Mesothelial cell of epicardium (in vitro differentiated cells): ENCODE measurements around the gene FBXL12. TPM values are rescaled to one million over a fixed set of nuclear protein-coding genes. Genes with fewer than 3 reads are reported as not detected.

ENCODE experiments used
- DNase-seq, 2 experiments: peaks; one replicate each; pipeline ENCODE4 v3.0.0; 2021; ENCODE audit warnings: low spot score in 2 of 2; ENCODE audit not compliant: unreplicated experiment in 2 of 2
- H3K27ac Mint-ChIP-seq: 2 replicates; pipeline ENCODE4 v1.8.0; 2021; ENCODE audit warnings: mixed read lengths
- H3K27me3 Mint-ChIP-seq: 2 replicates; pipeline ENCODE4 v1.8.0; 2021; ENCODE audit warnings: low read depth, mixed read lengths
- H3K36me3 Mint-ChIP-seq: 2 replicates; pipeline ENCODE4 v1.8.0; 2021; ENCODE audit warnings: mixed read lengths
- H3K4me1 Mint-ChIP-seq: 2 replicates; pipeline ENCODE4 v1.8.0; 2021; ENCODE audit warnings: mixed read lengths
- H3K4me3 Mint-ChIP-seq: 2 replicates; pipeline ENCODE4 v1.8.0; 2021; ENCODE audit warnings: mild to moderate bottlenecking, moderate library complexity, mixed read lengths
- H3K9me3 Mint-ChIP-seq: 2 replicates; pipeline ENCODE4 v1.8.0; 2021; ENCODE audit warnings: mixed read lengths
- CTCF ChIP-seq: fragments of 200-600 bp; sonication (generic); IDR thresholded peaks from one replicate; pipeline ENCODE4 v1.5.0; 2021; ENCODE audit warnings: antibody characterized with exemption; ENCODE audit not compliant: unreplicated experiment
- total RNA-seq: library from RNA; stranded (reverse); gene quantifications from 3 replicates; pipeline ENCODE4 v1.2.1, GENCODE V29; 2021

Gene FBXL12
- total RNA-seq, 1 donor from 2014 or later: 43.8 TPM

- H3K27me3 Mint-ChIP-seq: no peaks in the 10 kb centered on the region
- TF ChIP-seq CTCF: no peak
- H3K27ac Mint-ChIP-seq: no peak overlapping the region
- no peak overlapping the region for H3K4me3 Mint-ChIP-seq
- DNase-seq: no peak
- H3K36me3 Mint-ChIP-seq: peaks cover 39% of the 10 kb centered on the region
- H3K4me1 Mint-ChIP-seq: peaks cover 5% of the 10 kb centered on the region
- peaks cover 4% of the 10 kb centered on the region for H3K9me3 Mint-ChIP-seq
Measured at GRCh38 chr19:9854282-9854846, 35.5 kb upstream of the FBXL12 start.

- no peak overlapping the region for H3K4me3 Mint-ChIP-seq
- peaks cover 14% of the 10 kb centered on the region for H3K36me3 Mint-ChIP-seq
- H3K27me3 Mint-ChIP-seq: no peaks in the 10 kb centered on the region
- no peak for TF ChIP-seq CTCF
- H3K4me1 Mint-ChIP-seq: peaks cover 5% of the 10 kb centered on the region
- no peak for DNase-seq
- no peak overlapping the region for H3K27ac Mint-ChIP-seq
- H3K9me3 Mint-ChIP-seq: peaks cover 4% of the 10 kb centered on the region
Measured at GRCh38 chr19:9850235-9850959, 31.5 kb upstream of the FBXL12 start.

GRCh38 chr19:9849791-9850190 is 30.9 kb upstream of the FBXL12 start:
- no peak overlapping the region for H3K27ac Mint-ChIP-seq
- peaks cover 5% of the 10 kb centered on the region for H3K4me1 Mint-ChIP-seq
- no peak for TF ChIP-seq CTCF
- DNase-seq: no peak
- H3K27me3 Mint-ChIP-seq: no peaks in the 10 kb centered on the region
- H3K4me3 Mint-ChIP-seq: no peak overlapping the region
- H3K9me3 Mint-ChIP-seq: peaks cover 4% of the 10 kb centered on the region
- H3K36me3 Mint-ChIP-seq: peaks cover 17% of the 10 kb centered on the region

- Mint-ChIP-seq H3K27ac (no peak overlapping the region), H3K27me3 (no peaks in the 10 kb centered on the region), H3K4me3 (no peak overlapping the region), H3K9me3 (peaks cover 1% of the 10 kb centered on the region), H3K36me3 (peaks cover 13% of the 10 kb centered on the region), H3K4me1 (peaks cover 5% of the 10 kb centered on the region)
- TF ChIP-seq CTCF: no peak
- no peak for DNase-seq
Measured at GRCh38 chr19:9848762-9849161, 29.9 kb upstream of the FBXL12 start.

- TF ChIP-seq CTCF: no peak
- H3K4me3 Mint-ChIP-seq: no peak overlapping the region
- H3K27ac Mint-ChIP-seq: no peak overlapping the region
- peaks cover 15% of the 10 kb centered on the region for H3K36me3 Mint-ChIP-seq
- no peaks in the 10 kb centered on the region for H3K9me3 Mint-ChIP-seq
- H3K4me1 Mint-ChIP-seq: peaks cover 5% of the 10 kb centered on the region
- no peaks in the 10 kb centered on the region for H3K27me3 Mint-ChIP-seq
- DNase-seq: no peak
Measured at GRCh38 chr19:9848060-9848459, 29.2 kb upstream of the FBXL12 start.
